ENCODE data around the gene CCT6B.

GRCh38 chr17:34981538-34982241 is 20.4 kb upstream of the CCT6B start:
- TF ChIP-seq POLR2A (IDR thresholded peaks at IDR 0.05) (no peak), CTCF (IDR thresholded peaks at IDR 0.05) (no peak)
